ENCODE results near the gene CIDEC. TPM values are rescaled to one million over a fixed set of nuclear protein-coding genes. Genes with fewer than 3 reads are reported as not detected.
A peak's percentile ranks its signal among the peaks of the same experiment; 100 is the strongest.

Gene CIDEC
- not detected in 2 replicates for total RNA-seq (2021; fragmentation: NEBNext Ultra II Directional; extraction: Animal tissue kit (Norgen Biotek cat#: 25700))
- polyA plus RNA-seq (2011; rRNA removed) = not detected in 2 replicates
- polyA plus RNA-seq (2011; cell fraction: cytosol; rRNA removed) = not detected
- polyA plus RNA-seq (2011; cell fraction: nucleus; rRNA removed) = not detected
- not detected in 4 replicates for polyA plus RNA-seq (2012, experiment 1 of 2)
- not detected for polyA plus RNA-seq (2012, experiment 2 of 2)
- not detected for polyA plus RNA-seq (2013, experiment 1 of 2)
- polyA plus RNA-seq (2013, experiment 2 of 2) = not detected
- polyA minus RNA-seq (2011; rRNA and poly(A)+ RNA removed) = not detected in 2 replicates
- polyA minus RNA-seq (2011; cell fraction: cytosol; rRNA and poly(A)+ RNA removed) = not detected
- polyA minus RNA-seq (2011; cell fraction: nucleus; rRNA and poly(A)+ RNA removed) = not detected
- long read RNA-seq, experiment 1 = 0 reads
- long read RNA-seq, experiment 2 = 0 reads

GRCh38 chr3:9879830-9880549, at the start of gene CIDEC:
TSS of gene CIDEC (minus strand) at chr3:9880253. CDS start at chr3:9878486, 1,767 bp downstream.
- Histone ChIP-seq H2AFZ (ENCODE audit: low read length) (no peak within 1 kb of the TSS), H3K4me3 (ENCODE audit: extremely low read depth in 1 of 4, insufficient read depth in 2 of 4, low read depth in 3 of 4, low read length in 4 of 4) (no peak within 1 kb of the TSS), H3K23me2 (ENCODE audit: low read depth, low read length) (no peaks in the 10 kb centered on the region), H2BK20ac (ENCODE audit: low read length) (no peak within 1 kb of the TSS), H3K18ac (ENCODE audit: extremely low read depth, low read length) (no peak within 1 kb of the TSS), H3K36me3 (ENCODE audit: control insufficient read depth in 2 of 4, insufficient read depth in 4 of 4, low read length in 3 of 4) (no peaks in the 10 kb centered on the region), H3K4me2 (ENCODE audit: insufficient read depth in 1 of 2, low read depth in 2 of 2, low read length in 2 of 2) (no peak within 1 kb of the TSS), H3K23ac (ENCODE audit: insufficient read length) (no peak within 1 kb of the TSS), H4K8ac (ENCODE audit: extremely low read depth, insufficient read depth, low read length) (no peak within 1 kb of the TSS), H2AK5ac (ENCODE audit: low read depth, low read length) (no peak within 1 kb of the TSS), H3K9me3 (ENCODE audit: insufficient read depth in 2 of 2, low read depth in 1 of 2, low read length in 1 of 2) (no peaks in the 10 kb centered on the region), H4K20me1 (replicated peaks in 1 of 2; ENCODE audit: control insufficient read depth in 1 of 2, insufficient read depth in 2 of 2, low read length in 2 of 2) (no peaks in the 10 kb centered on the region), H3K4ac (replicated peaks; ENCODE audit: insufficient read length, low read depth, low read length) (no peak within 1 kb of the TSS), H3K27ac (ENCODE audit: low read depth, low read length) (no peak within 1 kb of the TSS), H2BK12ac (ENCODE audit: low read depth, low read length) (no peak within 1 kb of the TSS), H3K79me2 (ENCODE audit: control insufficient read depth in 1 of 2, insufficient read depth in 2 of 2, low read length in 2 of 2) (no peaks in the 10 kb centered on the region), H2BK120ac (replicated peaks; ENCODE audit: low read depth, low read length) (no peak within 1 kb of the TSS), H3K56ac (replicated peaks; ENCODE audit: insufficient read length, low read depth, low read length) (no peak within 1 kb of the TSS), H3K9ac (replicated peaks in 1 of 4; ENCODE audit: extremely low read depth in 1 of 4, low read depth in 3 of 4, low read length in 3 of 4) (no peak within 1 kb of the TSS), H2BK5ac (ENCODE audit: low read depth, low read length) (no peak within 1 kb of the TSS), H4K91ac (replicated peaks; ENCODE audit: insufficient read length, low read length) (peak within 1 kb of the TSS; percentile 65), H3K79me1 (ENCODE audit: low read depth, low read length) (no peaks in the 10 kb centered on the region), H4K5ac (ENCODE audit: insufficient read length, low read depth, low read length) (no peak within 1 kb of the TSS), H3K4me1 (replicated peaks in 1 of 4; ENCODE audit: control insufficient read depth in 3 of 4, insufficient read depth in 4 of 4, low read length in 3 of 4) (no peaks in the 10 kb centered on the region; a peak in 1 of 7 replicates), H3K27me3 (replicated peaks in 1 of 4; ENCODE audit: control insufficient read depth in 3 of 4, extremely low read depth in 1 of 4, insufficient read depth in 3 of 4, low read length in 3 of 4) (no peaks in the 10 kb centered on the region), H2BK15ac (ENCODE audit: low read length) (no peak within 1 kb of the TSS), H3K14ac (ENCODE audit: insufficient read length) (no peak within 1 kb of the TSS)
- POLR2A ChIA-PET (ENCODE audit: partially characterized antibody) = interaction anchor here (1.0 to 1.5 kb wide), 3 partner anchors 14 to 37 kb away, joined by 3 to 5 read pairs (median 3); no protein-coding TSS in a partner anchor
- DNase-seq (ENCODE audit: low read depth in 1 of 2, low spot score in 2 of 2) = no peak
- 93% methylated on average over 5 of the region's 7 CpGs; no CpG with 5 or more reads in 1 of the 2 experiments for WGBS, 2 experiments (ENCODE audit: extremely low coverage in 1 of 2, insufficient coverage in 1 of 2, insufficient read length in 1 of 2, insufficient replicate concordance in 2 of 2, low coverage in 1 of 2, low lambda C conversion rate in 2 of 2, missing lambda C conversion rate in 1 of 2)
- CTCF ChIA-PET (ENCODE audit: partially characterized antibody) = interaction anchor here (0.9 to 1.7 kb wide), 3 partner anchors 11 to 52 kb away, joined by 3 to 5 read pairs (median 4); partner anchors contain the start of gene JAGN1
- TF ChIP-seq ATF2 (IDR thresholded peaks at IDR 0.05; ENCODE audit: low read length) (no peak), KDM4A (IDR thresholded peaks at IDR 0.05; ENCODE audit: low read depth, low read length, severe bottlenecking) (no peak), TEAD4 (IDR thresholded peaks at IDR 0.05; ENCODE audit: low read depth, low read length) (no peak), CBX5 (IDR thresholded peaks at IDR 0.05; ENCODE audit: low read depth, low read length) (no peak), SIX5 (IDR thresholded peaks at IDR 0.05; ENCODE audit: low read depth, low read length) (no peak)
- FAIRE-seq = no peak

All from H1 (cell line).